ENCODE data around the gene SALL1.

The SALL1 gene

GRCh38 chr16:51111759-51112158, 39.3 kb downstream of the SALL1 start:
- DNase-seq (ENCODE audit: low read depth in 2 of 2), result no peak

- DNase-seq (ENCODE audit: low read depth in 2 of 2), result no peak
Measured at GRCh38 chr16:51110700-51111157, 40.3 kb downstream of the SALL1 start.

GRCh38 chr16:51109173-51109572, 41.9 kb downstream of the SALL1 start:
- no peak for DNase-seq (ENCODE audit: low read depth in 2 of 2)

- no peak for DNase-seq (ENCODE audit: low read depth in 2 of 2)
Measured at GRCh38 chr16:51107742-51108141, 43.3 kb downstream of the SALL1 start.

GRCh38 chr16:51106535-51106934, 44.5 kb downstream of the SALL1 start:
- DNase-seq (ENCODE audit: low read depth in 2 of 2), result no peak

- no peak for DNase-seq (ENCODE audit: low read depth in 2 of 2)
Measured at GRCh38 chr16:51103590-51103989, 47.5 kb downstream of the SALL1 start.

GRCh38 chr16:51097729-51098128, 53.3 kb downstream of the SALL1 start:
- no peak for DNase-seq (ENCODE audit: low read depth in 2 of 2)

GRCh38 chr16:51095890-51096626, 55.0 kb downstream of the SALL1 start:
- no peak for DNase-seq (ENCODE audit: low read depth in 2 of 2)

- DNase-seq (ENCODE audit: low read depth in 2 of 2), result no peak
Measured at GRCh38 chr16:51095084-51095881, 55.8 kb downstream of the SALL1 start.

GRCh38 chr16:51093726-51094280, 57.3 kb downstream of the SALL1 start:
- DNase-seq (ENCODE audit: low read depth in 2 of 2), result no peak
